Trophoblast cell (in vitro differentiated cells and primary cell): Measurements from ENCODE around the gene BAIAP3.

Source experiments
- DNase-seq, 2 donors: peaks; one replicate each; pipeline ENCODE4 v3.0.0-alpha.2; 2016
- H2AFZ ChIP-seq: 2 replicates; pipeline ENCODE4 v1.6.1; 2013; ENCODE audit warnings: low read length, moderate library complexity, mild to moderate bottlenecking; ENCODE audit not compliant: insufficient read depth, poor library complexity
- H2AK5ac ChIP-seq: 2 replicates; pipeline ENCODE4 v1.6.1; 2013; ENCODE audit warnings: mild to moderate bottlenecking, low read length
- H2BK120ac ChIP-seq: 2 replicates; pipeline ENCODE4 v1.6.1; 2013; ENCODE audit warnings: low read length, mild to moderate bottlenecking, moderate library complexity; ENCODE audit not compliant: insufficient read depth, poor library complexity
- H2BK12ac ChIP-seq: 2 replicates; pipeline ENCODE4 v1.6.1; 2013; ENCODE audit warnings: mild to moderate bottlenecking, low read length, moderate library complexity
- H2BK5ac ChIP-seq: 2 replicates; pipeline ENCODE4 v1.6.1; 2013; ENCODE audit warnings: low read length, low read depth, moderate library complexity, mild to moderate bottlenecking; ENCODE audit not compliant: poor library complexity
- H3K14ac ChIP-seq: 2 replicates; pipeline ENCODE4 v1.6.1; 2013; ENCODE audit warnings: mild to moderate bottlenecking, low read length
- H3K18ac ChIP-seq: 2 replicates; pipeline ENCODE4 v1.6.1; 2013; ENCODE audit warnings: mild to moderate bottlenecking, low read length
- H3K23ac ChIP-seq: 2 replicates; pipeline ENCODE4 v1.6.1; 2013; ENCODE audit warnings: low read length
- H3K27ac ChIP-seq: 2 replicates; pipeline ENCODE4 v1.5.1; 2013; ENCODE audit warnings: low read depth, mild to moderate bottlenecking, inconsistent platforms, low read length, moderate library complexity
- H3K27me3 ChIP-seq: 2 replicates; pipeline ENCODE4 v1.6.1; 2013; ENCODE audit warnings: inconsistent platforms, mild to moderate bottlenecking, low read length, moderate library complexity; ENCODE audit not compliant: insufficient read depth
- H3K36me3 ChIP-seq, 2 experiments: 1 replicate in 1 of 2; 2 replicates in 1 of 2; pipeline ENCODE4 v1.6.1; 2013; ENCODE audit warnings: low read length in 2 of 2, mild to moderate bottlenecking in 2 of 2, moderate library complexity in 1 of 2; ENCODE audit not compliant: insufficient read depth in 2 of 2, control insufficient read depth in 1 of 2
- H3K4ac ChIP-seq: 2 replicates; pipeline ENCODE4 v1.6.1; 2013; ENCODE audit warnings: low read depth, mild to moderate bottlenecking, low read length, moderate library complexity
- H3K4me1 ChIP-seq, 2 experiments: 1 replicate in 1 of 2; 2 replicates in 1 of 2; pipeline ENCODE4 v1.6.1; 2013; ENCODE audit warnings: low read length in 2 of 2, mild to moderate bottlenecking in 2 of 2, moderate library complexity in 1 of 2; ENCODE audit not compliant: insufficient read depth in 2 of 2, control insufficient read depth in 1 of 2
- H3K4me2 ChIP-seq: 2 replicates; pipeline ENCODE4 v1.6.1; 2013; ENCODE audit warnings: inconsistent platforms, mild to moderate bottlenecking, low read length, moderate library complexity
- H3K4me3 ChIP-seq: 2 replicates; pipeline ENCODE4 v1.5.1; 2013; ENCODE audit warnings: mild to moderate bottlenecking, low read depth, low read length, inconsistent platforms
- H3K79me1 ChIP-seq: one replicate; pipeline ENCODE4 v1.6.1; 2013; ENCODE audit warnings: low read length
- H3K79me2 ChIP-seq: 2 replicates; pipeline ENCODE4 v1.6.1; 2013; ENCODE audit warnings: low read length, mild to moderate bottlenecking; ENCODE audit not compliant: control insufficient read depth, insufficient read depth, poor library complexity
- H3K9ac ChIP-seq: 2 replicates; pipeline ENCODE4 v1.6.1; 2013; ENCODE audit warnings: mild to moderate bottlenecking, low read length
- H3K9me3 ChIP-seq: 2 replicates; pipeline ENCODE4 v1.6.1; 2013; ENCODE audit warnings: low read depth, mild to moderate bottlenecking, control low read depth, inconsistent platforms, low read length; ENCODE audit not compliant: insufficient read depth
- H4K12ac ChIP-seq: 2 replicates; pipeline ENCODE4 v1.6.1; 2013; ENCODE audit warnings: low read depth, mild to moderate bottlenecking, low read length, moderate library complexity
- H4K8ac ChIP-seq: 2 replicates; pipeline ENCODE4 v1.6.1; 2013; ENCODE audit warnings: low read depth, mild to moderate bottlenecking, low read length, moderate library complexity
- H4K91ac ChIP-seq: one replicate; pipeline ENCODE4 v1.6.1; 2013; ENCODE audit warnings: low read depth, mild to moderate bottlenecking, low read length, moderate library complexity
- WGBS: extraction: QIAGEN DNeasy Blood & Tissue Kit; methylation state at CpG from one replicate; pipeline ENCODE4 v1.1.7; 2013; ENCODE audit warnings: missing lambda C conversion rate; ENCODE audit not compliant: insufficient read length, insufficient coverage; ENCODE audit errors: extremely low coverage; 5-methylcytosine and 5-hydroxymethylcytosine counted together

Gene BAIAP3

GRCh38 chr16:1331712-1332617, 1.5 kb upstream of the BAIAP3 start:
- no CpG with 5 or more reads among the region's 34 CpGs for WGBS
- H3K14ac ChIP-seq, result peak overlapping the region; percentile 71
- H3K79me2 ChIP-seq, result no peaks in the 10 kb centered on the region
- peaks cover 22 to 27% of the 10 kb centered on the region in 2 experiments for H3K4me1 ChIP-seq
- peak overlapping the region; percentile 57 for H4K12ac ChIP-seq
- peak overlapping the region; percentile 93 for H4K91ac ChIP-seq
- H3K4me2 ChIP-seq, result peak overlapping the region; percentile 63
- H3K27me3 ChIP-seq, result peaks cover 39% of the 10 kb centered on the region
- H3K36me3 ChIP-seq, result no peaks in the 10 kb centered on the region
- peak overlapping the region; percentile 22 for H3K4ac ChIP-seq
- peak overlapping the region; percentile 90 for H2AK5ac ChIP-seq
- H2AFZ ChIP-seq, result peak overlapping the region; percentile 75
- peaks cover 7% of the 10 kb centered on the region for H3K9me3 ChIP-seq
- H3K18ac ChIP-seq, result peak overlapping the region; percentile 76
- no peak overlapping the region for H3K23ac ChIP-seq
- peak overlapping the region; percentile 64 for H2BK120ac ChIP-seq
- H2BK5ac ChIP-seq, result peak overlapping the region; percentile 41
- H3K27ac ChIP-seq, result no peak overlapping the region
- peak; percentile 63 to 86 for DNase-seq
- H3K4me3 ChIP-seq, result no peak overlapping the region
- H2BK12ac ChIP-seq, result peak overlapping the region; percentile 92
- H3K79me1 ChIP-seq, result peaks cover 9% of the 10 kb centered on the region
- no peak overlapping the region for H3K9ac ChIP-seq
- H4K8ac ChIP-seq, result peak overlapping the region; percentile 78

GRCh38 chr16:1332618-1333148, 762 bp upstream of the BAIAP3 start:
- Histone ChIP-seq H3K27ac (no peak overlapping the region), H3K9me3 (peaks cover 7% of the 10 kb centered on the region), H3K4me2 (peak overlapping the region; percentile 63), H3K27me3 (peaks cover 39% of the 10 kb centered on the region), H2BK120ac (no peak overlapping the region), H2BK12ac (peak overlapping the region; percentile 28), H3K4ac (no peak overlapping the region), H2BK5ac (no peak overlapping the region), H3K79me1 (peaks cover 9% of the 10 kb centered on the region), H3K23ac (no peak overlapping the region), H3K36me3 (no peaks in the 10 kb centered on the region), H3K4me3 (no peak overlapping the region), H3K14ac (no peak overlapping the region), H4K91ac (no peak overlapping the region), H4K12ac (no peak overlapping the region), H2AK5ac (no peak overlapping the region), H4K8ac (peak overlapping the region; percentile 30), H3K79me2 (no peaks in the 10 kb centered on the region), H2AFZ (no peak overlapping the region), H3K18ac (no peak overlapping the region), H3K9ac (no peak overlapping the region), H3K4me1 (peaks cover 22 to 27% of the 10 kb centered on the region in 2 experiments)
- DNase-seq, result no peak
- WGBS, result no CpG with 5 or more reads among the region's 26 CpGs

- no peak for DNase-seq
- Histone ChIP-seq H4K91ac (no peak overlapping the region), H4K12ac (no peak overlapping the region), H2BK5ac (no peak overlapping the region), H3K23ac (no peak overlapping the region), H3K79me1 (peaks cover 9% of the 10 kb centered on the region), H3K27ac (no peak overlapping the region), H2BK120ac (no peak overlapping the region), H2BK12ac (no peak overlapping the region), H3K4me2 (peak overlapping the region; percentile 50), H2AK5ac (peak overlapping the region; percentile 30), H2AFZ (peak overlapping the region; percentile 52), H3K79me2 (no peaks in the 10 kb centered on the region), H3K4ac (no peak overlapping the region), H3K4me3 (peak overlapping the region; percentile 25), H3K9me3 (peaks cover 7% of the 10 kb centered on the region), H3K27me3 (peaks cover 39% of the 10 kb centered on the region), H3K14ac (no peak overlapping the region), H3K18ac (no peak overlapping the region), H3K36me3 (no peaks in the 10 kb centered on the region), H3K9ac (no peak overlapping the region), H4K8ac (no peak overlapping the region), H3K4me1 (peaks cover 22 to 27% of the 10 kb centered on the region in 2 experiments)
- no CpG with 5 or more reads among the region's 78 CpGs for WGBS
Measured at GRCh38 chr16:1333854-1334700, 632 bp downstream of the BAIAP3 start.

- no CpG with 5 or more reads among the region's 9 CpGs for WGBS
- peaks cover 9% of the 10 kb centered on the region for H3K79me1 ChIP-seq
Measured at GRCh38 chr16:1334739-1335138, 1.3 kb downstream of the BAIAP3 start.

More at GRCh38 chr16:1334739-1335138, 1.3 kb downstream of the BAIAP3 start:
- Histone ChIP-seq H3K4me1 (peaks cover 22 to 27% of the 10 kb centered on the region in 2 experiments), H3K4me3 (no peak overlapping the region), H3K36me3 (no peaks in the 10 kb centered on the region), H3K23ac (no peak overlapping the region), H3K79me2 (no peaks in the 10 kb centered on the region), H3K27me3 (peaks cover 39% of the 10 kb centered on the region), H3K9ac (no peak overlapping the region), H4K91ac (no peak overlapping the region), H2BK120ac (no peak overlapping the region), H2AFZ (no peak overlapping the region), H4K8ac (no peak overlapping the region), H2AK5ac (no peak overlapping the region), H3K14ac (no peak overlapping the region), H3K4ac (no peak overlapping the region), H3K4me2 (no peak overlapping the region), H3K9me3 (peaks cover 7% of the 10 kb centered on the region), H3K18ac (no peak overlapping the region), H3K27ac (no peak overlapping the region), H2BK12ac (no peak overlapping the region), H4K12ac (no peak overlapping the region), H2BK5ac (no peak overlapping the region)
- DNase-seq, result no peak
